Spleen (tissue), 7 donors: ENCODE measurements around the gene KRT7.

Experiments used
- CTCF ChIP-seq, 11 experiments: fragments of 200-600 bp in 7 of 11; fragments of 450-650 bp in 4 of 11; sonication (generic) in 4 of 11; IDR thresholded peaks in 8 of 11; conservative IDR thresholded peaks in 3 of 11; 1 replicate in 7 of 11; 2 replicates in 4 of 11; pipeline versions ENCODE4 v1.4.0 to v1.8.0; 2016 to 2021; ENCODE audit warnings: antibody characterized with exemption in 11 of 11, inconsistent platforms in 4 of 11, mild to moderate bottlenecking in 1 of 11
- POLR2A ChIP-seq, 3 donors: fragments of 450-650 bp; IDR thresholded peaks; one replicate each; pipeline ENCODE4 v1.5.1; 2017; ENCODE audit warnings: antibody characterized with exemption in 3 of 3, mild to moderate bottlenecking in 1 of 3
- POLR2AphosphoS5 ChIP-seq, 3 donors: sonication (generic); formaldehyde crosslinking; IDR thresholded peaks; one replicate each; pipeline ENCODE4 v1.5.1; 2017; ENCODE audit warnings: antibody characterized with exemption in 3 of 3
- donor health status: DM: no; HTN: no; CAD: no; lungs with moderate emphysema.
- donor health status: DM: no; HTN: no; CAD: no.
- donor health status: DM: no; HTN: no; CAD: no.

DNA sequence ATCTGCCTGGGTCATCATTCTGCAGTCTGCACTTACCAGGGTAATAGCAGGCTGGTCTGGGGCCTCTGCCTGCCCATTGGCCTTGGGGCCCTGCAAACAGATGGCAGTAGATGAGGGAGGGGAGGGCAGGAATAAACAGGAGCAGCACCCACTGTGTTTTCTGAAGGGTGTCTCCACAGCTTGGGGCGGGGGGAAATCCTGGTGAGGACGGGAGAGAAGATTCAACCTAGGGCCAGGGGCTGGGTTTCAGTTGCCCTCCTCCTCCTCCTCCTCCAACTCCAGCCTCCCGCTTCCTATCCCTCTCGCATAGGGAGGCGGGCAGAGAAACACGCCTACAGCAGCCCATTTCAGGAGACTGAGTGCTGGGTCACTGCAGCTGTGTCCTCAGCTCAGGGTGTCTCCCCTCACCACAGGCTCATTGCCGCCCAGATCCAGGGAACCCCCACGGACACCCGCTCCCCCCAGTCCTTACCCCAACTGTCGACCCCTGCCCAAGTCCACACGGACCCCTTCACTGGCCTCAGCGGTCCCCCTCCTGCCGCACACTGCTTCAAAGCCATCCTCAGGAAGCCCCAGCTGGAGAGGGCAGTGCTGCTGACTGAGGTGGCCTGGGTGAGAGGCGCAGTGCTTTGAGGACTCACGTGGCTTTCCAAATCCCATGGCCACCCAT is 32.1 kb upstream of the KRT7 start:
- no peak for TF ChIP-seq CTCF (IDR thresholded peaks at IDR 0.05 in 8 of 11, conservative IDR thresholded peaks at IDR 0.05 in 3 of 11)
- no peak for TF ChIP-seq POLR2AphosphoS5 (IDR thresholded peaks at IDR 0.05)
- TF ChIP-seq POLR2A (IDR thresholded peaks at IDR 0.05): no peak
